Fibroblast of gingiva (primary cell): ENCODE results near the gene LCE2D.

Experiments
- DNase-seq: peaks from one replicate; pipeline ENCODE4 v3.0.0-alpha.2; 2011; ENCODE audit warnings: low read depth

The LCE2D gene

DNA sequence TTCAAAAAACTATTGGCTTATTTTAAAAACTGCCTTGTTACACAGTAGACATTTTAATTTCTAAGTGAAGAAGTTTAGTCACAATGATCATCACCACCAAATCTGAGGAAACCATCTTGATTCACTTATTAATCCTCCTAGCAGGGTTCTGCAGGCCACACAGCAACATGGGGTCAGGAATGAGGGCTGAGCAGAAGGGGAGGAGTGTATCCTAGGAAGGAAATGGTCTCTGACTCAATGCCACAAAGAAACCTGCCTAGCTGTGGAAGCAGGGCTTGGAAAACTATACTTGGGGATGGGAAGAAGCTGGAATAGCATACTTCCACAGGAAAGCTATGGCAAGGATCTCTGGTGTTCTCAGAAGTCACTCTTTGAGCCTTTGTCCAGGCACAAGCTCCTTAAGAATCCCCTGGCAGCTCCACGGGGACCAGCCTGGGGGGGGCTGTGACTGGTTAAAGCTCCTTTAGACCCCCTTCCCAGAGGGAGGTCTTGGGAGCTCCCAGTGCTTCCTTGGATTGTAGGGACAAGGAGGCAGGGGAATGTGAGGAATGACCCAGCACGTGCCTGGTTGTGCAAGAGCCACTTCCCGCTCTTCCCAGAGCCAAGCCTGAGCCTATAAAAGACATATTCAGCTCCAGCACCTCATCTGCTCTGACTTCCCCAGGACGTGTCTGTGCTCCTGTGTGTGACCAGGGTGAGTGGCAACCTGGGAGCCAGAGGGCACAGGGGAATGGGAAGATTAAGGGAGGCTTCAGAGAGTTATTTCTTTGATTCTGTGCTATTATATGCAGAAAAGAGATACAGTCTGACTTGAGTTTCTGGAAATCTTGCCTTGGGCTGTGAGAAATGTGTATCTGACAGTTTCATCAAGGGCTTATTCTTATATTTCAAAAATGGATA, 34.8 kb downstream of the LCE2D start, which contains the start of gene LCE2A:
Gene LCE2A, plus strand, starts transcription at position 645 of the 900 bp plus-strand sequence. CDS start 557 bp downstream, outside the sequence.
- no peak for DNase-seq

DNA sequence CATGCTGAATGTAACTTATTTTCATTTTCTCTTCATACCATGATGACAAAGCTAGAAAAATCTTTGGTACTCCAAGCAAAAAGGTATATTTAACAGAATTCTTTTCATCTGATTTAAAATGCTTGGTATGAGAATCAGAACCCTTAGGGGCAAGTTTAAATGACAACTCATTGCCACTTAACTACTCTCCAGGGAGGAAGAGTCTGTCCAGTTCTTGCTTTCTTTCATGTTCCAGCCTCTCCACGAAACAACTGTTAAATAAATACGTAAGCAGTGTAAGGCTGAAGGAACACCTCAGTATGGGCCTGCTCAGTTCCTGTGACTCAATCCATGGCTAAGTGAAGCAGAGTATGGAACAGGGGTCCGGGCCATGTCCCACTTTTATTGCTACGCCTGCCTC, 36.6 kb downstream of the LCE2D start:
- no peak for DNase-seq

DNA sequence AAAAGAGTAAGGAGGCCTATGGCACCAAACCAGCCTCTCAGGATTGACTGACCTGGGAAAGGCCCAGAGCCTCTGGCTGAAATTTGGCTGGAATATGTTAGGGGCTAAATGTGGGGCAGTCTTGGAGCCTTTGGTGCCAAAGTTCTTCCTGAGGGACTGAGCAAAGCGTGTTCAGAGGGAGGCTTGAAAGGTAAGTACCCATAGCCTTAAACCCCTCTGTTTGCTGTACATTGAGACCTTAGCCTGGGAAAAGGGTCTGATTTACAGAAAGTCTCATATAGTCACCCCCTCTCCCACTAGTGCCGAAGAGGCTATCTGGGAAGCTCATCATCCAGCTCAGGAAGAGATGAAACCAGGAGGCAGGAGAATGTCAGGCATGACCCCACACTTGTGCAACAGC, 44.7 kb downstream of the LCE2D start, which contains the start of gene LCE4A:
Gene LCE4A, plus strand, starts transcription at position 301 of the 400 bp plus-strand sequence. CDS start 916 bp downstream, outside the sequence.
- DNase-seq, result no peak
